Endometrial microvascular endothelial cells (primary cell): Measurements from ENCODE around the gene ZNF586. TPM values are rescaled to one million over a fixed set of nuclear protein-coding genes. Genes with fewer than 3 reads are reported as not detected.
"Not testable (repeated sequence)": the region's sequence is repeated elsewhere in the genome, so short reads cannot be mapped to it uniquely, and the experiment has no call there.

ENCODE experiments used
- in situ Hi-C: cut with HindIII; loops from 2 replicates; pipeline ENCODE4 v1.10.0; 2017; ENCODE audit warnings: low sequenced_read_pairs, low pct_unique_long_range_greater_than_20kb; ENCODE audit errors: inconsistent ontology term
- total RNA-seq: library from RNA; depleted of rRNA; stranded (reverse); fragments of >200 nt; gene quantifications from one replicate; pipeline ENCODE4 v1.2.3, GENCODE V29; 2015; ENCODE audit errors: inconsistent ontology term

ZNF586 gene
- total RNA-seq, 1 donor from 2014 or later = 11.5 TPM

DNA sequence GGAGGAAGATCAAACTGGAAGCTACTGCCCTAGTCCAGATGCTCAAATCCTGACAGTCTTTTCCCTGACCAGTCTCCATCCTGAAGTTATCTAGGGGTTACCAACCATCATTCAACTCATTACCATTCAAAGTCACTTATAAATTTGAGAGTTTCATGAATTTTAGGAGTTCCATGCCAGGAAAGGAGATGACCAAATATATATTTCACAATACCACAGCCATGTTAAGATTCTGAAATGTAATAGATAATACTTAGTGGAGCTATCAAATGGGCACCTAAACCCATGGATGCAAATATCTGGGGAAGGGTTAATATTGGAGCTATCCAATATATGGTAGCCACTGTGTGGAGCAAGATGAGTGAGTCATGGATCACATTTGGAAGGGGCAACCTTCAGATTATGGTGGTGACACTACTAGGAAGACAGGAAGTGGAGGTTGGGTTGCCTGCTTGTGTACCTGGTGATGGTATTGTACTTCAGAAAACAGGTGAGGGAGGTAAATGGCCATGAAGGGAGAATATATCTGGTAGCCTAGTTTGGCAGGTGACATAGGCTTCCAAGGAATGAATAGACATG lies 18.7 kb downstream of the ZNF586 start:
- in situ Hi-C loops = no loop called here

DNA sequence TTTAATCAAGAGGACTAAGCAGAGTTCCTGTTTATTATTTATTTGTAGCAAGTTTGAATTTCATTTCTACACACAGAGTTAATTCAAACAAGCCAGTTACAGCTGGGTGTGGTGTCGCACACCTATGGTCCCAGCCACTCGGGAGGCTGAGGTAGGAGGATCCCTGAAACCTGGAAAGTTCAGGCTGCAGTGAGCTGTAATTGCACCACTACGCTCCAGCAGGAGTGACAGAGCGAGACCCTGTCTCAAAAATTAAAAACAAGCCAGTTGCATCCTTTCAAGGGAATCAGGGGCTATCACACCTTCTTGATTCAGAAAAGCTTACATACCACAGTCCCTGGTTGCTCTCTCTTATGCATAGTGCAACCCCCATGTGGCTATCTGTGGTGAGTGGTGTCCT lies 19.8 kb downstream of the ZNF586 start:
- in situ Hi-C loops = no loop called here

GRCh38 chr19:57796580-57796979 lies 27.1 kb downstream of the ZNF586 start:
- in situ Hi-C loops = not testable (repeated sequence)

DNA sequence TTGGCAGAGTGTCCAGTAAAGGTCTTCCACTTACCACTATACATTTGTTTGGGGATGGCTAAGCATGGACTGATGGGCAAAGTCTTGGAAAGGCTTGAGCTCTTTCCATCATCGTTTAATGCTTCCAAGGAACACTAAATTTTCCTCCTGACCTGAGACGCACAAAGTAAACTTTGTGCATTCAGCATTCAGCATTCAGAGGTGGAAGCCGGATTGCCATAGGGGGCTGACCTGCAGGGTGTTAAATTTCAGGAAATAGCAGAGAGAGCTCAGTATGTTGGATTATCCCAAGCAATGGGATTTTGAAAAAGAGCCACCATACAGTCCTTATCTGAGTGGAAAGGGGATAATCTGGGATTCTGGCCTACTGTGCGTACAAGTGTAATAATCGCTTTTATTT lies 31.2 kb downstream of the ZNF586 start:
- in situ Hi-C loops = no loop called here

- in situ Hi-C loops = no loop called here
Measured at GRCh38 chr19:57802269-57802668, 32.8 kb downstream of the ZNF586 start.

DNA sequence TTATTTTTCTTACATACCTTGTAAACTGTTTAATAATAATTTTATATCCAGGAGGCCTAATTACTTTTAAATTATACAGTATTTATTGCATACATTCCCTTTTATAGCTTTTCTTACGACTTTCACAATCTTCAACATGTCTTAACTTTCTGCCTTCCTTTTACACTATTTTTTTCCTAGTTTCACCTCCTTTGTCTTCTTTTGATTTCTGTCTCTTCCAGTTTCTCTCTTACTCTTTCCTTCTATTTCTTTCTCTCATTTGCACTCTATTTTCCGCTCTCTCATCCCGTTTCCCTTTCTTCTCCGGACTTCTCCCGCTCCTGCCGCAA lies 33.8 kb downstream of the ZNF586 start:
- in situ Hi-C loops = no loop called here

GRCh38 chr19:57803594-57804325 lies 34.3 kb downstream of the ZNF586 start:
- in situ Hi-C loops = no loop called here

GRCh38 chr19:57807541-57807940 lies 38.1 kb downstream of the ZNF586 start:
- in situ Hi-C loops = no loop called here

GRCh38 chr19:57810410-57811295 lies 41.2 kb downstream of the ZNF586 start:
- in situ Hi-C loops = not testable (repeated sequence)

GRCh38 chr19:57812226-57812625 lies 42.8 kb downstream of the ZNF586 start:
- in situ Hi-C loops = no loop called here

- in situ Hi-C loops = not testable (repeated sequence)
Measured at GRCh38 chr19:57812975-57813820, 43.7 kb downstream of the ZNF586 start.

- in situ Hi-C loops = no loop called here
Measured at GRCh38 chr19:57813919-57814504, 44.5 kb downstream of the ZNF586 start.

DNA sequence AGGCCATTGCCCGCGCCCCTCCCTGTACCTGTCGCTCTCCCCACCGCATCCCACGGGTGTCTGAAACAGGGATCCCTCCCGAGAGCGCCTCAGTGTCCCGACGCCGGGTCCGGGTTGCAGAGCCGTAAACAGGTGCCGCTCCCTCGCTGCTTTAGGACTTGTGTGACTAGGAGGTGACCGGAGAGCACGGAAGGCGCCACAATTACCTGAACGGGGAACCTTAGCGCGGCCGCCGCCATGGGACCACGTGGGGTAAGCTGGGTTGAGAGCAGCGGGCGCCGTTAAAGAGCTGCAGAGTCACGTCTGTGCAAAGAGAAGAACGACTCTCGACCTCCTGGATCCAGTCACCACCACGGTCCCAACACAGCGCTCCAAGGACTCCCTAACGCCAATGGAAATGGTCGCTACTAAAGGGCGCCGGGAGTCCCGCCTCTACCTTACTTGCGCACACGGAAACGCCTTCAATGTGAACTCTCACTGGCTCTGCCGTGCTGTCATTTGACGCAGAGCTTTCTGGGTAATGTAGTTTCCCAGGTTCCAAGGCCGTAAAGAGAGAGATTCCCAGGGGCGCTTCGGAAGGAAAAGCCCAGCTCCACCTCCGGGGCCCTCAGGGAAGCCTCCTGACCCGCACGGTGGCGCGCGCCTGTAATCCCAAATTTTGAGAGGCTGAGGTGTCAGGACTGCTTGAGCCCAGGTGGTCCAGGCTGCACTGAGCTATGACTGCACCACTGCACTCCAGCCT lies 45.2 kb downstream of the ZNF586 start, which contains the start of gene ZNF552:
TSS of gene ZNF552 (minus strand) at position 409 of the 742 bp plus-strand sequence. CDS start at position 239, 170 bp downstream.
- in situ Hi-C loops = no loop called here

DNA sequence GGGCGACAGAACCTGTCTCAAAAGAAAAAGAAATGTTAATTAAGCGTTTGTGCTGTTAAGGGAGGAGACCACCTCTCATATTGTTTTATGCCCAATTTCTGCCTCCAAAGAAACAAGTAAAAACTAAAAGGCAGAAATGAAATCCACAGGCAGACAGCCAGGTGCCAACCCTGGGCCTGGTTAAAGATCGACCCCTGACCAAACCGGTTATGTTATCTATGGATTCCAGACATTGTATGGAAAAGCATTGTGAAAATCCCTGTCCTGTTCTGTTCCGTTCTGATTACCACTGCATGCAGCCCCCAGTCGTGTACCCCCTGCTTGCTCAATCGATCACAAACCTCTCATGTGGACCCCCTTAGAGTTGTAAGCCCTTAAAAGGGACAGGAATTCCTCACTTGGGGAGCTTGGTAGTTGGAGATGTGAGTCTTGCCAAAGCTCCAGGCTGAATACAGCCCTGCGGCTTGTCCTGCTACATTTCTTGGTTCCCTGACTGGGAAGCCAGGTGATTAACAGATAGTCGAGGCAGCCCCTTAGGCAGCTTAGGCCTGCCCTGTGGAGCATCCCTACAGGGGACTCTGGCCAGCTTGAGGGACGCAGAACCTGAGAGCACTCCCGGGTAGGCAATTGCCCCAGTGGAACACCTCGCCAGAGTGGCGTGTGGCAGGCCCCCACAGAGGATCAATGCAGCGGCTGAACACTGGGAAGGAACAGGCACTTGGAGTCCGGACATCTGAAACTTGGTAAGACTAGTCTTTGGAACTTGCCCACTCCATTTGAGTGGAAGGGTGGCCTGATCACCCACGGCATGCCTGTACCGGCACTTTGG lies 46.0 kb downstream of the ZNF586 start:
- in situ Hi-C loops = no loop called here

DNA sequence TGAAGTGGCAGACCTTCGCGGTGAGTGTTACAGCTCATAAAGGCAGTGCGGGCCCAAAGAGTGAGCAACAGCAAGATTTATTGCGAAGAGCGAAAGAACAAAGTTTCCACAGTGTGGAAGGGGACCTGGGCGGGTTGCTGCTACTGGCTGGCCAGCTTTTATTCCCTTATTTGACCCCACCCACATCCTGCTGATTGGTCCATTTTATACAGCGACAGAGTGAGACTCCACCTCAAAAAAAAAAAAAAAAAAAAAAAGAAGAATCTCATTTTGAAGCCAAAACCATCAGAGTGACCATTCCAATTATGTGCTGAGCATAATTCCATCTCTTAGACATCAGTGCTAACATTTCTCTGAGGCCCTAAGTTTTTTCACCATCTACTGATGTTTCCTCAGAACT lies 47.2 kb downstream of the ZNF586 start:
- in situ Hi-C loops = no loop called here

DNA sequence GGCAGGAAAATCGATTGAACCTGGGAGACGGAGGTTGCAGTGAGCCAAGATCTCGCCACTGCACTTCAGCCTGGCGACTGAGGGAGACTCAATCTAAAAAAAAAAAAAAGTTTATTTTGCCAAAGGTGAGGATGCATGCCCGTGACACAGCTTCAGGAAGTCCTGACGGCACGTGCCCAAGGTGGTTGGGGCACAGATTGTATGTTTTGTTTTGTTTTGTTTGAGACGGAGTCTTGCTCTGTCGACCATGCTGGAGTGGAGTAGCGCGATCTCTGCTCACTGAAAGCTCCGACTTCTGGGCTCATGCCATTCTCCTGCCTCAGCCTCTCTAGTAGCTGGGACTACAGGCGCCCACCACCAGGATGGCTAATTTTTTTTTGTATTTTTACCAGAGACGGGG lies 48.5 kb downstream of the ZNF586 start:
- in situ Hi-C loops = no loop called here

- in situ Hi-C loops = no loop called here
Measured at GRCh38 chr19:57818378-57818777, 48.9 kb downstream of the ZNF586 start.
